Fibroblast of mammary gland (primary cell): ENCODE measurements around the gene HDGF.
A peak's percentile ranks its signal among the peaks of the same experiment; 100 is the strongest.
"Not testable (repeated sequence)": the region's sequence is repeated elsewhere in the genome, so short reads cannot be mapped to it uniquely, and the experiment has no call there.

Experiments
- DNase-seq: peaks from one replicate; pipeline ENCODE4 v3.0.0-alpha.2; 2010; ENCODE audit warnings: low read depth
- H3K4me3 ChIP-seq: 2 replicates; pipeline ENCODE4 v1.5.1; 2011; ENCODE audit warnings: low read depth, mild to moderate bottlenecking, low read length, moderate library complexity; ENCODE audit not compliant: control insufficient read depth
- TF ChIP-seq, protein P1 (sequence below): conservative IDR thresholded peaks from 2 replicates; pipeline ENCODE4 v1.5.1; 2011; ENCODE audit warnings: low read depth, low read length, inconsistent platforms; ENCODE audit not compliant: control insufficient read depth, insufficient read depth

HDGF gene

DNA sequence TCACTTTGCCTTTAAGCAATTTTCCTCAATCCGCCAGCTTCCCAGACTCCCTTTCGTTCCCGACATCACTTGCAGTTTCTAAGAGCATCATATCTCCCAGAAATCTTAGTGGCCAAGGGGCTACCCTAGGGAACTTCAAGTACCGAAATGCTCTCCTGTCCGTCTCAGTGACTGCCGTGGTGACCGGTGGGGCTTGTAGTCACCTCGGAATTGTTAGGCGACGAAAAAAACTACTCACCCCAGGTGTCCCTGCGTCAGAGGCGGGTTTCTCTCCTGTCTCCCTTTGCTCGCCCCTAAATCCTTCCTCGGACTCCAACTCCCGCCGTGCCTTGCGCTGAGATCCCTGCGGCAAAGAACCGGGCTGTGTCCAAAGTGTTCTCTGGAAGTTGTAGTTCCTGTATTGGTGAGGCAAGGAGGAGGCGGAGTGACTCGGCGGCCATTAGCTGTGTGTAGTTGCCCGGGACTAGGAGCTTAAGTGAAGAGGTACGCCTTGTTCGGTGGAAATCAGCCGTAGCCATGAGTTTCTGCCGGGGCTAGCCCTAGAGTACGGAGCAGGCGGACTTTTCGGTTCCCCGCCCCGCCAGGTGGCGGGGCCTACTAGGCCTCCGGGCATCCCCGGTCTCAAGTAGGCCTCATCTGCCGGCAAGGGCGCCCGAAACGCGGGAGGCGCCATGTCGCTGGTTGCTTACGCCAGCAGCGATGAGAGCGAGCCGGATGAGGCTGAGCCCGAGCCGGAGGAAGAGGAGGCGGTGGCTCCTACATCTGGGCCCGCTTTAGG, 15.8 kb upstream of the HDGF start, which contains the start of gene PRCC:
TSS of gene PRCC (plus strand) at position 435 of the 778 bp plus-strand sequence. CDS start at position 672, 237 bp downstream.
- DNase-seq = peak; percentile 100
- H3K4me3 ChIP-seq = peak within 1 kb of the TSS; percentile 91
- TF ChIP-seq, protein P1, sequence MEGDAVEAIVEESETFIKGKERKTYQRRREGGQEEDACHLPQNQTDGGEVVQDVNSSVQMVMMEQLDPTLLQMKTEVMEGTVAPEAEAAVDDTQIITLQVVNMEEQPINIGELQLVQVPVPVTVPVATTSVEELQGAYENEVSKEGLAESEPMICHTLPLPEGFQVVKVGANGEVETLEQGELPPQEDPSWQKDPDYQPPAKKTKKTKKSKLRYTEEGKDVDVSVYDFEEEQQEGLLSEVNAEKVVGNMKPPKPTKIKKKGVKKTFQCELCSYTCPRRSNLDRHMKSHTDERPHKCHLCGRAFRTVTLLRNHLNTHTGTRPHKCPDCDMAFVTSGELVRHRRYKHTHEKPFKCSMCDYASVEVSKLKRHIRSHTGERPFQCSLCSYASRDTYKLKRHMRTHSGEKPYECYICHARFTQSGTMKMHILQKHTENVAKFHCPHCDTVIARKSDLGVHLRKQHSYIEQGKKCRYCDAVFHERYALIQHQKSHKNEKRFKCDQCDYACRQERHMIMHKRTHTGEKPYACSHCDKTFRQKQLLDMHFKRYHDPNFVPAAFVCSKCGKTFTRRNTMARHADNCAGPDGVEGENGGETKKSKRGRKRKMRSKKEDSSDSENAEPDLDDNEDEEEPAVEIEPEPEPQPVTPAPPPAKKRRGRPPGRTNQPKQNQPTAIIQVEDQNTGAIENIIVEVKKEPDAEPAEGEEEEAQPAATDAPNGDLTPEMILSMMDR = no peak

DNA sequence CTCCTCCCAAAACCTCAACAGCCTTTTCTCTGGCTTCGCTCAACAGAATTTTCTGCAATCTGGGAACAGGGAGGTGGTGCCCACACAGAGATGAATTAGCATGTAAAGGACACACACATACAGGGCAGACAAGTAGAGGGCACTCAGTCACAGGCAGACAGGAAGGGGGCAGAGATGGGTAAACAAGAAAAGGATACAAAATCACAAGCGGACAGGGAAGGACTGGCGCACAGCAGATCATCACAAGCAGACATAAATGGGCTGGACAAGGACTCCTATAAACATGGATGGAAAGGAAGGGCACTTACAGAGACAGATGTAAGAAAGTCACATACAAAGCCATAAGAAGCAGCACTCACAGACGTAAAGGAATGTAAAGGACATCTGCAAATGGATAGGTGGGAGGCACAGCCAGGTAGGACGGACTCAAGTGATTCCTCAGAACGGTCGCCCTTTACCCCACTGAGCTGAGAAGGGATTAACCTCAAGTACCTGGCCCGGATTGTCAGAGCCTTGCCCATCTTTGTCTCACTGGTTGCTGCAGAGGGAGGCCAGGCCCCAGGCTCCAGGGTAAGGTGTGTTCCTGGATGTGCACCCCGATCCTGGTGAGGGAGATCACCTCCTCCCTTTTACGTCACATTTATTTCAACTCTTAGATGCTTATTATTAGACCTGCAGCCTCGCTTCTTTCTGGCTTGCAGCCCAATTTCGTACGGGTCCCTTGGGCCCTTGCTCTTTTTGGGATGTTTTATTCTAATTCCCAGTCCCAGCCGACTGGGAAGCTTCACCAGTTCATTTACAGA, 15.0 kb upstream of the HDGF start:
- no peak for DNase-seq
- H3K4me3 ChIP-seq = peak overlapping the region; percentile 91
- TF ChIP-seq, protein P1 = no peak

DNA sequence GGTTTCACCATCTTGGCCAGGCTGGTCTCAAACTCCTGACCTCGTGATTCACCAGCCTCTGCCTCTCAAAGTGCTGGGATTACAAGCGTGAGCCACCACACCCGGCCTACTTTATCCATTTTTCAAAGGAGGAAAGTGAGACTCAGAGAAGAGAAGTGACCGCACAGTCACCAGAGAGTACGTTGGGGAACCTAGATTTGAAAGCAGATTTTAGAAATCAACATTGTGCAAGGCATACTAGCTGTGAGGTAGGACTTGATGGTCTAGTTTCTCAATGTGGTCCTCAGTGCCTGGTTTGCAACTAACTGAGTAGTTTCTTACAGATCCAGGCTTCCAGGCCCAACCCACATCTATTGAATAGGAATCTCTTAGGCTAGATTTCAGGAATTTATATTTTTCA, 14.2 kb upstream of the HDGF start:
- DNase-seq = no peak
- TF ChIP-seq, protein P1 = no peak
- H3K4me3 ChIP-seq = no peak overlapping the region

DNA sequence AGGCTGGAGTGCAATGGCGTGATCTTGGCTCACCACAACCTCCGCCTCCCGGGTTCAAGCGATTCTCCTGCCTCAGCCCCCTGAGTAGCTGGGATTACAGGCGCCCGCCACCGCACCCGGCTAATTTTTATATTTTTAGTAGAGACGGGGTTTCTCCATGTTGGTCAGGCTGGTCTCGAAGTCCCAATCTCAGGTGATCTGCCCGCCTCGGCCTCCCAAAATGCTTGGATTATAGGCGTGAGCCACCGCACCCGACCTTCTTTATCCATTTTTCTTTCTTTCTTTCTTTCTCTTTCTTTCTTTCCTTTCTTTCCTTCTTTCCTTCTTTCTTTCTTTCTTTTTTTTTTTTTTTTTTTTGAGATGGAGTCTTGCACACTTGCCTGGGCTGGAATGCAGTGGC, 13.7 kb upstream of the HDGF start:
- H3K4me3 ChIP-seq, DNase-seq: not testable (repeated sequence)

DNA sequence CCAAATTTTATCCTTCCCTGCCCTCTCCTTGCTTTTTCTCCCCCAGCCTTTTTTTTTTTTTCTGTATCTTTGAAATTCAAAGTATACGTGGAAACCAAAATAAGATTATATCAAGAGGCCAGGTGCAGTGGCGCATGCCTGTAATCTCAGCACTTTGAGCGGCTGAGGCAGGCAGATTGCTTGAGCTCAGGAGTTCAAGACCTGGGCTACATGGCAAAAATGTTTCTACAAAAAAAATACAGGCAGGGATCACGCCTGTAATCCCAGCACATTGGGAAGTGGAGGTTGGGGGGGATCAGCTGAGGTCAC, 9.3 kb upstream of the HDGF start:
- TF ChIP-seq, protein P1 = no peak
- no peak for DNase-seq
- no peak overlapping the region for H3K4me3 ChIP-seq

DNA sequence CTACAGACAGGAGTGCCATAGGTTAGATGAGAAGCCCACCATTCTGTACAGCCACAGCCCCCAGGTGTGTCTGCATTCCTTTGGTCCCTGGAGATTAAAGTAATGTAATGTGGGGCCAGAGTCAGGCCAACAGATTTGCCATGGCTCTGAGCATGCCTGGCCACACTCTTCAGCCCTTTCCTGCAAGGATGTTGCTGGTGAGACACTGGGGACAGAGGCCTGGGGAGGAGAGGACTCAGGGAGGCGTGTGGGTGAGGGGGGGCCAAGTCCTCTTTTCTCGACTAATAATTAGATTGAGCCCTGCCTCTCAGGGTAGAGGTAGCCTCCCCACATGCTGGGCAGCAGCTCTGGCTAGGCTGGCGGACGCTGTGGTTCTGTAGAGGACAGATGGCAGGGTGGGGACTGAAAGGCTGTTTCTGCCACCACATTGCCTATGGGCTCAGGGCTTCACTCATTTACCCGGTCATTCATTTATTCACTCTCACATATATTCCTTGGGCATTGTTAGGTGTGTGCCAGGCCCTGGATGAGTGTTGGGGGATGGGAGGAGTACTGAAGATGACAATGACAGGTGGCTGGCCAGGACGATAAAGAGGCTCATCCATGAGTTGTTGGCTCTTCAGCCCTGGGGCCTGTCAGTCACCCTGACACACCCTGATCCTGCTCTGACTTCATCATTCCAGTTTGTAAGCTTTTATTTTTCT, 8.8 kb upstream of the HDGF start:
- H3K4me3 ChIP-seq = no peak overlapping the region
- TF ChIP-seq, protein P1 = no peak

DNA sequence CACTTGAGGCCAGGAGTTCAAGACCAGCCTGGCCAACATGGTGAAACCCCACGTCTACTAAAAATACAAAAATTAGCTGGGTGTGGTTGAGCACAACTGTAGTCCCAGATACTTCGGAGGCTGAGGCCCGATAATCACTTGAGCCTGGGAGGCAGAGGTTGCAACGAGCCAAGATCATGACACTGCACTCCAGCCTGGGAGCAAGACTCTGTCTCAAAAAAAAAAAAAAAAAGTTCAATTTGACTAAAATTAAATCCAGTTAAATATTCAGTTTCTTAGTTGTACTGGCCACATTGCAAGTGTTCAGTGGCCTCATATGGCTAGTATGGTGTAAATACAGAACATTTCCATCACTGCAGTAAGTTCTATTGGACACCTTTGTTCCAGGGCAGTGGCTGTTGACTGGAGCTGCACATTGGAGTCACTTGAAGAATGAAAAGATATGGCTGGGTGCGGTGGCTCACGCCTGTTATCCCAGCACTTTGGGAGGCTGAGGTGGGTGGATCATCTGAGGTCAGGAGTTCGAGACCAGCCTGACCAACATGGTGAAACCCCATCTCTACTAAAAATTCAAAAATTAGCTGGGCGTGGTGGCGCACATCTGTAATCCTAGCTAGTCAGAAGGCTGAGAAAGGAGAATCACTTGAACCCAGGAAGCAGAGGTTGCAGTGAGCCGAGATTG, 6.2 kb upstream of the HDGF start:
- H3K4me3 ChIP-seq, DNase-seq: not testable (repeated sequence)

More for the DNA sequence above, 8.8 kb upstream of the HDGF start:
- no peak for DNase-seq
